Activated naive CD8-positive, alpha-beta T cell (primary cell): ENCODE results near the gene CMAS.
A peak's percentile ranks its signal among the peaks of the same experiment; 100 is the strongest.
"Not testable (repeated sequence)": the region's sequence is repeated elsewhere in the genome, so short reads cannot be mapped to it uniquely, and the experiment has no call there.

Experiments
- H3K27ac Mint-ChIP-seq: one replicate; pipeline ENCODE4 v1.8.0; 2021; ENCODE audit warnings: mixed read lengths
- H3K27me3 Mint-ChIP-seq: one replicate; pipeline ENCODE4 v1.8.0; 2021; ENCODE audit warnings: mixed read lengths
- H3K36me3 Mint-ChIP-seq: one replicate; pipeline ENCODE4 v1.8.0; 2021; ENCODE audit warnings: mixed read lengths
- H3K4me1 Mint-ChIP-seq: one replicate; pipeline ENCODE4 v1.8.0; 2021; ENCODE audit warnings: low read depth, mixed read lengths
- H3K4me3 Mint-ChIP-seq: one replicate; pipeline ENCODE4 v1.8.0; 2021; ENCODE audit warnings: mild to moderate bottlenecking, mixed read lengths
- H3K9me3 Mint-ChIP-seq: one replicate; pipeline ENCODE4 v1.8.0; 2021; ENCODE audit warnings: low read depth, mixed read lengths

The CMAS gene

GRCh38 chr12:22046090-22046967 lies at the start of gene CMAS:
CMAS (plus strand) TSS chr12:22046218; CDS start chr12:22046304, 86 bp downstream.
- H3K27ac Mint-ChIP-seq = peak within 1 kb of the TSS; percentile 92
- no peaks in the 10 kb centered on the region for H3K27me3 Mint-ChIP-seq
- peaks cover 7% of the 10 kb centered on the region for H3K36me3 Mint-ChIP-seq
- peak within 1 kb of the TSS; percentile 97 for H3K4me3 Mint-ChIP-seq
- H3K4me1 Mint-ChIP-seq = peaks cover 42% of the 10 kb centered on the region
- no peaks in the 10 kb centered on the region for H3K9me3 Mint-ChIP-seq

GRCh38 chr12:21998295-21998694 lies 47.7 kb upstream of the CMAS start:
- H3K4me3 Mint-ChIP-seq = no peak overlapping the region
- H3K4me1 Mint-ChIP-seq = no peaks in the 10 kb centered on the region
- H3K27ac Mint-ChIP-seq = no peak overlapping the region
- no peaks in the 10 kb centered on the region for H3K9me3 Mint-ChIP-seq
- H3K27me3 Mint-ChIP-seq = peaks cover 4% of the 10 kb centered on the region
- H3K36me3 Mint-ChIP-seq = no peaks in the 10 kb centered on the region

- no peak overlapping the region for H3K27ac Mint-ChIP-seq
- H3K4me1 Mint-ChIP-seq = no peaks in the 10 kb centered on the region
- no peaks in the 10 kb centered on the region for H3K9me3 Mint-ChIP-seq
- no peak overlapping the region for H3K4me3 Mint-ChIP-seq
- no peaks in the 10 kb centered on the region for H3K36me3 Mint-ChIP-seq
- H3K27me3 Mint-ChIP-seq = peaks cover 4% of the 10 kb centered on the region
Observed at GRCh38 chr12:21998782-21999181, 47.2 kb upstream of the CMAS start.

DNA sequence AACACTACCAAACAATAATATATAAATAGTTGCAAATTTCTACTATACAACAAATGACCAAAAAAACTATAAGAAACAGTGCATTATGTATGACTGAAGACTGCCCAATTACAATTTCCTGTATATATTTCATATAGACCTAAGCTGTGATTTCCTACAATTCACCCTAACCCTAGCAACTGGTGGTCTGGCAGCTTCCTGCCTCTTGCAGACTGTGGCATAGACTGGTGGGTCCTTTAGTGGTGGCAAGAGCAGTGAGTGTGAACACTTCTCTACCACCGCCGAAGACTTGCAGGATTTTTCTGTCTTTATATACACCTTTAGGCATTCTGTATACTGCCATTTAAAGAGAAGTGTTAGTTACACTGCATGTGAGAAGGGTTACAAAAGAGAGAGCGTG lies 43.6 kb upstream of the CMAS start:
- Mint-ChIP-seq H3K27me3 (peaks cover under 1% of the 10 kb centered on the region), H3K36me3 (no peaks in the 10 kb centered on the region), H3K9me3 (no peaks in the 10 kb centered on the region), H3K4me1 (no peaks in the 10 kb centered on the region), H3K27ac (no peak overlapping the region), H3K4me3 (no peak overlapping the region)

- H3K4me1 Mint-ChIP-seq, H3K27ac Mint-ChIP-seq, H3K36me3 Mint-ChIP-seq, H3K27me3 Mint-ChIP-seq, H3K4me3 Mint-ChIP-seq, H3K9me3 Mint-ChIP-seq: not testable (repeated sequence)
Observed at GRCh38 chr12:22007794-22008193, 38.2 kb upstream of the CMAS start.

DNA sequence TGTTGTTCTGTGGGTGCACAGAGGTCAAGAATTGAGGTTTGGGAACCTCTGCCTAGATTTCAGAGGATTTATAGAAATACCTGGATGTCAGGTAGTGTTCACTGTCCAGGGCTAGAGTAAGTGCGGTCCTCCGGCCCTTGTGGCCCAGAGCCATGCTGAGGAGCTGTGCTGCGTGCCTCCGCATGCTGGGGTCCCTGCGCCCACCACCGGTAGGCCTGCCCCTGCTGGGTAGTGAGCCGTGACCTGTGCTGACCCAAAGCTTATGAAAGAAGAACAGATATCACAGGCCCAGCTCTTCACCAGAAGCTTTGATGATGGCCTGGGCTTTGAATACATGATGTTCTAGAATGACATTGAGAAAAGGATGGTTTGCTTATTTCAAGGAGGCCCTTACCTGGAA lies 37.8 kb upstream of the CMAS start:
- Mint-ChIP-seq H3K36me3 (peaks cover 3% of the 10 kb centered on the region), H3K27me3 (peaks cover 2% of the 10 kb centered on the region), H3K9me3 (peaks cover 3% of the 10 kb centered on the region), H3K4me3 (no peak overlapping the region), H3K4me1 (no peaks in the 10 kb centered on the region), H3K27ac (no peak overlapping the region)

DNA sequence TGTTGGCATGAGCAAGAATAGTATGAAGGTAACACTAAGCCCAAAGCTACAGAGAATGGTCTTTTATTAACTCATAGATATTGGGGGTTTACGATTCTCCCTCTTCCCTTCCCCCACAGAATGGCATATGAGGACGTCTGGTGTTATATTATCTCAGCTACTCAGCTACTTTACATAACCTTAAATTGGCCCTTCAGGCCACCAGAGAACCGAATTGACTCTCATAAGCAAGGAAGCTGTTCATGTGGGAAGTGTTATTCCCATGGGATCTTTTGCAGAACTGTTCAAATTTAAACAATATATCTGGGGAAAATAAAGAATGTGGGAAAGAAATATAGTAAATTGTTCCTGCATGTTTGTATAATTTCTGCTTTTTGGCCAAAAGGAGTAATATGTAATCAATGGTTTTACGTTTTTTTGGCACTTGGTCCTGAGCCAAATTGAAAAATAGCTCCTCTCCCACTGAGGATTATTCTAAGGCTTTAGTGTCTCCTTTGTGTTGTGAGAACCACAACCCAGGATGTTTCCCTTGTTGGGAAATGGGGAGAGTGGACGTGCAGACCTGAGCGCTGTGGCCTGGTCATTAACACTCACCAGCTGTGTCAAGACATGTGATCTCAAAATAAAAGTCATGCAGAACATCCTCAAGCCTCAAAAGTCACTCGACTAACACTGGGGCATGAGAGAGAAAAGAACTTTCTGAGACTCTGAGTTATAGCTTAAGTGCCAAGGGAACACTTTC lies 31.8 kb upstream of the CMAS start:
- Mint-ChIP-seq H3K36me3 (peaks cover 3% of the 10 kb centered on the region), H3K4me3 (no peak overlapping the region), H3K27me3 (peaks cover 4% of the 10 kb centered on the region), H3K4me1 (no peaks in the 10 kb centered on the region), H3K9me3 (peaks cover 3% of the 10 kb centered on the region), H3K27ac (no peak overlapping the region)

- peaks cover 3% of the 10 kb centered on the region for H3K36me3 Mint-ChIP-seq
- no peak overlapping the region for H3K27ac Mint-ChIP-seq
- H3K4me1 Mint-ChIP-seq = no peaks in the 10 kb centered on the region
- H3K4me3 Mint-ChIP-seq = no peak overlapping the region
- peaks cover 3% of the 10 kb centered on the region for H3K9me3 Mint-ChIP-seq
- H3K27me3 Mint-ChIP-seq = peaks cover 4% of the 10 kb centered on the region
Observed at GRCh38 chr12:22014783-22015144, 31.3 kb upstream of the CMAS start.

DNA sequence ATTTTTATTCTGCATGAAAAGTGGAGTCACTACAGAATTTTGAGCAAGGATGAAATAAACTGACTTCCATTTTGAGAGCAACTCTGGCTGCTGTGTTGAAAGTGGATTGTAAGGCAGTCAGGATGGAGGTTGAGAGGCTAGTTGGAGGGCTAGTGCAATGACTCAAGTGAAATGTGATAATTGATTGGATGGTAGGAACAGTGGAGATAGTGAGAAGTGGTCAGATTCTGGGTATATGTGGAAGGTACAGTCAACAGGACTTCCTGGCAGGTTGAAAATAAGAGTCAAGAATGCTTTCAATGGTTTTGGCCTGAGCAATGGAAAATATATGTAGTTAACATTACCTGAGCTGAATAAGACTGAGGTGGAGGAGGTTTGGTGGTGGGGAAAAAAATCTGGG lies 29.0 kb upstream of the CMAS start:
- Mint-ChIP-seq H3K27me3 (peaks cover 1% of the 10 kb centered on the region), H3K36me3 (no peaks in the 10 kb centered on the region), H3K4me3 (no peak overlapping the region), H3K4me1 (no peaks in the 10 kb centered on the region), H3K27ac (no peak overlapping the region), H3K9me3 (no peaks in the 10 kb centered on the region)

- no peak overlapping the region for H3K27ac Mint-ChIP-seq
- no peak overlapping the region for H3K4me3 Mint-ChIP-seq
- H3K27me3 Mint-ChIP-seq = peaks cover 1% of the 10 kb centered on the region
- no peaks in the 10 kb centered on the region for H3K36me3 Mint-ChIP-seq
- no peaks in the 10 kb centered on the region for H3K9me3 Mint-ChIP-seq
- H3K4me1 Mint-ChIP-seq = no peaks in the 10 kb centered on the region
Observed at GRCh38 chr12:22018860-22019259, 27.2 kb upstream of the CMAS start.

- H3K27me3 Mint-ChIP-seq, H3K4me1 Mint-ChIP-seq, H3K4me3 Mint-ChIP-seq, H3K9me3 Mint-ChIP-seq, H3K27ac Mint-ChIP-seq, H3K36me3 Mint-ChIP-seq: not testable (repeated sequence)
Observed at GRCh38 chr12:22023489-22023888, 22.5 kb upstream of the CMAS start.

GRCh38 chr12:22029491-22029890 lies 16.5 kb upstream of the CMAS start:
- H3K4me1 Mint-ChIP-seq = peaks cover 4% of the 10 kb centered on the region
- H3K4me3 Mint-ChIP-seq = no peak overlapping the region
- no peaks in the 10 kb centered on the region for H3K36me3 Mint-ChIP-seq
- H3K27ac Mint-ChIP-seq = no peak overlapping the region
- H3K9me3 Mint-ChIP-seq = no peaks in the 10 kb centered on the region
- peaks cover 1% of the 10 kb centered on the region for H3K27me3 Mint-ChIP-seq

DNA sequence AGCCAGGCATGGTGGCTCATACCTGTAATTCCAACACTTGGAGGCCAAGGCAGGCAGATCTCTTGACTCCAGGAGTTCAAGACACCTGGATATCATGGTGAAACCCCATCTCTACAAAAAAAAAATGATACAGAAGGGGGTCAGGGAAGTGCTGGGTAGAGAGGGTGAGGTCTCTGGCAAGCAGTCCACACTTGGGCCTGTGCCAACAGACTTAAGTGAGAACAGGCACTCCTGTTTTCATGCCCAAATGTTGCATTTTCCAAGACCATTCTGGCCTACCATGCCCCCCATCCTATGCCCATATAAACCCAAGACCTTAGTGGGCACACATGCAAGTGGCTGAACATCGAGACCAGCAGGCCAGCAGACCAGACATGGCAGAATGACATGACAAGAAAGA lies 16.0 kb upstream of the CMAS start:
- peaks cover 1% of the 10 kb centered on the region for H3K27me3 Mint-ChIP-seq
- H3K27ac Mint-ChIP-seq = no peak overlapping the region
- no peak overlapping the region for H3K4me3 Mint-ChIP-seq
- peaks cover 7% of the 10 kb centered on the region for H3K4me1 Mint-ChIP-seq
- no peaks in the 10 kb centered on the region for H3K9me3 Mint-ChIP-seq
- H3K36me3 Mint-ChIP-seq = no peaks in the 10 kb centered on the region

DNA sequence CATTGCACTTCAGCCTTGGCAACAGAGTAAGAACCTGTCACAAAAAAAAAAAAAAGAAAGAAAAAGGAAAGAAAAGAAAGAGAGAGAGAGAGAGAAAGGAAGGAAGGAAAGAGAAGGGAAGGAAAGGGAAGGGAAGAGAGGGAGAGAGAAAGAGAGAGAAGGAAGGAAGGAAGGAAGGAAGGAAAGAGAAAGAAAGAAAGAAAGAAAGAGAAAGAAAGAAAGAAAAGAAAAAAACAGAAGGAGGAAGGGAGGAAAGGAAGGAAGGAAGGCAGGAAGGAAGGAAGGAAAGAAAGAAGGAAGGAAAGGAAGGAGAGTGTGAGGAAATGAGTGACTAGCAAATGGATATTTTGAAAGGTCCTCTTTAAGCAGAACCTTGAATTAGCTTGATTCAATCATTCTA lies 13.3 kb upstream of the CMAS start:
- no peak overlapping the region for H3K27ac Mint-ChIP-seq
- H3K4me3 Mint-ChIP-seq = no peak overlapping the region
- H3K4me1 Mint-ChIP-seq = peaks cover 7% of the 10 kb centered on the region
- H3K27me3 Mint-ChIP-seq = no peaks in the 10 kb centered on the region
- no peaks in the 10 kb centered on the region for H3K9me3 Mint-ChIP-seq
- no peaks in the 10 kb centered on the region for H3K36me3 Mint-ChIP-seq

DNA sequence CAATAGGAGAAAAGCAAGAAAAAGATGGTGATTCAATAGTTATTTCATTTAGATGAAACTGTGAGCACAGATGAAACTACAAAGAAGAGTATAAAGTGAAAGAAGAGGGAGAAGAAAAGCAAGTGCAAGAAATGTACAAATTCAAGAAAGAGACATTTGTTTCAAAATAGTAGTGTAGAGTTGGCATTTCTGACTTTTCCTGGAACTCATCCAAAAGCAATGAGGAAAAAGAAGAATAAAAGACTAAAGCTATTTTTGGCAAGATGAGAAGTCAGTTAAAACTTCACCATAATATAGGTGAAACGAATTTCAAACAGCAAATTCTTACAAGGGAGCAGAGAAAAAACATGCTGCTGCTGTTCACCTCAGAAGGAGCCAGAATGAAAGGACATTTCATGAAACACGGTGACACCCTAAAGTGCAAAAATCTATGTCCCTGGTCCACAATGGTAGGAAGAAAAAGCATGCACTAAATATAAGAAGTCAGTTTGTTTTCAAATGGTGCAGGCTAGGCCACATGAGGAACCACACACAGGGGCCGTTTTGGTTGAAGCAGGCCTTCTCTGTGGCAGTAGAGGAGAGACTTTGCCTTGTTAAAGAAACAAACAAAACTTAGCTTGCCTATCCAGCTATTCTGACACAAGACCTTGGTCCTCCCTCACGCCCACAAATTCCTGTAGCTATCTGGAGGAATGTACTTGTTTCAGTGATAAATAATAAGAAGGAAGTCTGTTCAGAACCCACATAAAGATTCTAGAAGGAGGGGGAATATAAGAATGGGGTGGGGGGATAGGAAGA lies 11.1 kb upstream of the CMAS start:
- no peaks in the 10 kb centered on the region for H3K27me3 Mint-ChIP-seq
- no peaks in the 10 kb centered on the region for H3K9me3 Mint-ChIP-seq
- H3K27ac Mint-ChIP-seq = no peak overlapping the region
- H3K4me3 Mint-ChIP-seq = no peak overlapping the region
- no peaks in the 10 kb centered on the region for H3K36me3 Mint-ChIP-seq
- H3K4me1 Mint-ChIP-seq = peaks cover 7% of the 10 kb centered on the region
